H9 (cell line): ENCODE results near the gene PRR36. TPM values are rescaled to one million over a fixed set of nuclear protein-coding genes. Genes with fewer than 3 reads are reported as not detected.

Experiments
- DNase-seq: peaks from one replicate; pipeline ENCODE4 v3.0.0-alpha.2; 2017
- H2AFZ ChIP-seq: one replicate; pipeline ENCODE4 v1.6.1; 2013; ENCODE audit warnings: mild to moderate bottlenecking, low read length, control low read depth, moderate library complexity
- H2AK5ac ChIP-seq: 2 replicates; pipeline ENCODE4 v1.6.1; 2013; ENCODE audit warnings: low read length, control low read depth, mixed read lengths; ENCODE audit not compliant: insufficient read length
- H2BK120ac ChIP-seq: one replicate; pipeline ENCODE4 v1.6.1; 2013; ENCODE audit warnings: low read depth, mild to moderate bottlenecking, low read length, control low read depth, inconsistent platforms; ENCODE audit not compliant: poor library complexity, severe bottlenecking
- H2BK12ac ChIP-seq: 2 replicates; pipeline ENCODE4 v1.6.1; 2013; ENCODE audit warnings: low read length, control low read depth, mixed read lengths, low read depth; ENCODE audit not compliant: insufficient read length
- H2BK15ac ChIP-seq: 2 replicates; pipeline ENCODE4 v1.6.1; 2013; ENCODE audit warnings: low read depth, low read length, control low read depth
- H2BK20ac ChIP-seq: one replicate; pipeline ENCODE4 v1.6.1; 2013; ENCODE audit warnings: low read depth, mild to moderate bottlenecking, low read length, control low read depth, inconsistent platforms; ENCODE audit not compliant: poor library complexity, severe bottlenecking
- H2BK5ac ChIP-seq: 2 replicates; pipeline ENCODE4 v1.6.1; 2013; ENCODE audit warnings: low read length, control low read depth, mixed read lengths; ENCODE audit not compliant: insufficient read length
- H3K14ac ChIP-seq: 2 replicates; pipeline ENCODE4 v1.6.1; 2013; ENCODE audit warnings: low read length, control low read depth; ENCODE audit not compliant: insufficient read depth
- H3K18ac ChIP-seq: 2 replicates; pipeline ENCODE4 v1.6.1; 2013; ENCODE audit warnings: low read depth, mild to moderate bottlenecking, mixed read lengths, low read length, control low read depth; ENCODE audit not compliant: insufficient read length
- H3K23ac ChIP-seq: 2 replicates; pipeline ENCODE4 v1.6.1; 2013; ENCODE audit warnings: low read length, control low read depth, mixed read lengths, low read depth; ENCODE audit not compliant: insufficient read length
- H3K23me2 ChIP-seq: 2 replicates; pipeline ENCODE4 v1.6.1; 2013; ENCODE audit warnings: low read depth, mild to moderate bottlenecking, mixed read lengths, low read length, control low read depth; ENCODE audit not compliant: insufficient read length, poor library complexity, severe bottlenecking
- H3K27ac ChIP-seq: 2 replicates; pipeline ENCODE4 v1.5.1; 2013; ENCODE audit warnings: low read length, control low read depth, mixed read lengths, low read depth; ENCODE audit not compliant: insufficient read length
- H3K27me3 ChIP-seq: 2 replicates; pipeline ENCODE4 v1.6.1; 2013; ENCODE audit warnings: low read length, control low read depth, inconsistent platforms; ENCODE audit not compliant: insufficient read depth
- H3K4ac ChIP-seq: 2 replicates; pipeline ENCODE4 v1.6.1; 2013; ENCODE audit warnings: low read depth, mild to moderate bottlenecking, control low read depth, inconsistent platforms, low read length, moderate library complexity
- H3K4me1 ChIP-seq: 2 replicates; pipeline ENCODE4 v1.6.1; 2013; ENCODE audit warnings: low read length, control low read depth, inconsistent platforms; ENCODE audit not compliant: insufficient read depth
- H3K4me2 ChIP-seq: 2 replicates; pipeline ENCODE4 v1.6.1; 2013; ENCODE audit warnings: low read length, control low read depth, mixed read lengths; ENCODE audit not compliant: insufficient read length, insufficient read depth
- H3K56ac ChIP-seq: 2 replicates; pipeline ENCODE4 v1.6.1; 2013; ENCODE audit warnings: low read depth, mild to moderate bottlenecking, mixed read lengths, low read length, control low read depth; ENCODE audit not compliant: insufficient read length
- H3K79me1 ChIP-seq: 2 replicates; pipeline ENCODE4 v1.6.1; 2013; ENCODE audit warnings: low read depth, mild to moderate bottlenecking, moderate library complexity, low read length, control low read depth, inconsistent platforms; ENCODE audit not compliant: insufficient read depth, poor library complexity, severe bottlenecking
- H3K79me2 ChIP-seq: 2 replicates; pipeline ENCODE4 v1.6.1; 2013; ENCODE audit warnings: low read length, control low read depth, inconsistent platforms; ENCODE audit not compliant: insufficient read depth
- H3K9ac ChIP-seq: 2 replicates; pipeline ENCODE4 v1.6.1; 2013; ENCODE audit warnings: low read length, control low read depth, mixed read lengths; ENCODE audit not compliant: insufficient read length; ENCODE audit errors: extremely low read depth
- H3K9me3 ChIP-seq: one replicate; pipeline ENCODE4 v1.6.1; 2013; ENCODE audit warnings: low read depth, low read length, inconsistent platforms; ENCODE audit not compliant: control insufficient read depth
- H3T11ph ChIP-seq: one replicate; pipeline ENCODE4 v1.6.1; 2013; ENCODE audit warnings: mild to moderate bottlenecking, low read length, control low read depth, inconsistent platforms
- H4K20me1 ChIP-seq: one replicate; pipeline ENCODE4 v1.6.1; 2013; ENCODE audit not compliant: control insufficient read depth, insufficient read length, insufficient read depth
- H4K5ac ChIP-seq: 2 replicates; pipeline ENCODE4 v1.6.1; 2013; ENCODE audit warnings: low read depth, mild to moderate bottlenecking, mixed read lengths, low read length, control low read depth; ENCODE audit not compliant: insufficient read length
- H4K8ac ChIP-seq: replicated peaks from 2 replicates; pipeline ENCODE4 v1.6.1; 2013; ENCODE audit warnings: low read length, control low read depth, mixed read lengths, low read depth; ENCODE audit not compliant: insufficient read length
- H4K91ac ChIP-seq: 2 replicates; pipeline ENCODE4 v1.6.1; 2013; ENCODE audit warnings: low read depth, mild to moderate bottlenecking, moderate library complexity, mixed read lengths, low read length, control low read depth; ENCODE audit not compliant: insufficient read length
- H3K27ac Mint-ChIP-seq, 3 experiments: 2 replicates in 2 of 3; 3 replicates in 1 of 3; pipeline ENCODE4 v1.8.0; 2020 to 2021; ENCODE audit warnings: mixed read lengths in 3 of 3, mild to moderate bottlenecking in 1 of 3, moderate library complexity in 1 of 3
- H3K27me3 Mint-ChIP-seq: 2 replicates; pipeline ENCODE4 v1.8.0; 2021; ENCODE audit warnings: low read depth, mild to moderate bottlenecking, moderate library complexity, mixed read lengths
- H3K36me3 Mint-ChIP-seq, 3 experiments: 2 replicates in 2 of 3; 3 replicates in 1 of 3; pipeline ENCODE4 v1.8.0; 2020 to 2021; ENCODE audit warnings: low read depth in 3 of 3, mixed read lengths in 3 of 3; ENCODE audit not compliant: insufficient read depth in 1 of 3
- H3K4me1 Mint-ChIP-seq, 2 experiments: 2 replicates each; pipeline ENCODE4 v1.8.0; 2020; ENCODE audit warnings: mixed read lengths in 2 of 2
- H3K4me3 Mint-ChIP-seq, 2 experiments: 2 replicates in 1 of 2; 3 replicates in 1 of 2; pipeline ENCODE4 v1.8.0; 2020 to 2021; ENCODE audit warnings: mild to moderate bottlenecking in 2 of 2, mixed read lengths in 2 of 2, moderate library complexity in 1 of 2
- H3K9me3 Mint-ChIP-seq, 2 experiments: 2 replicates in 1 of 2; 3 replicates in 1 of 2; pipeline ENCODE4 v1.8.0; 2020; ENCODE audit warnings: mild to moderate bottlenecking in 2 of 2, mixed read lengths in 2 of 2, moderate library complexity in 1 of 2
- WGBS: extraction: QIAGEN DNeasy Blood & Tissue Kit; methylation state at CpG from one replicate; pipeline ENCODE4 v1.1.7; 2013; ENCODE audit warnings: missing lambda C conversion rate, low lambda C conversion rate, mixed read lengths; ENCODE audit not compliant: insufficient read length; ENCODE audit errors: extremely low coverage; 5-methylcytosine and 5-hydroxymethylcytosine counted together
- total RNA-seq: library from RNA; stranded (reverse); gene quantifications from 2 replicates; pipeline ENCODE4 v1.2.1, GENCODE V29; 2021
- TF ChIP-seq, protein P1 (sequence below): fragments of 200-600 bp; sonication (generic); conservative IDR thresholded peaks from 3 replicates; pipeline ENCODE4 v1.8.0; 2021; ENCODE audit warnings: antibody characterized with exemption, mild to moderate bottlenecking

PRR36 gene
- total RNA-seq, 1 experiment from 2014 or later: 20.4 TPM

GRCh38 chr19:7923295-7924191 is 49.4 kb upstream of the PRR36 start:
- Mint-ChIP-seq H3K36me3 (peaks cover 6 to 21% (median 12%) of the 10 kb centered on the region in 3 experiments; a peak in 5 of 7 replicates), H3K27me3 (peaks cover 11% of the 10 kb centered on the region), H3K27ac (peak overlapping the region in 1 of 3 experiments; percentile 14; a peak in 1 of 7 replicates), H3K4me3 (peak overlapping the region in 1 of 2 experiments; percentile 41; a peak in 1 of 5 replicates), H3K9me3 (no peaks in the 10 kb centered on the region; a peak in 1 of 5 replicates), H3K4me1 (peaks cover 15 to 19% of the 10 kb centered on the region in 2 experiments)
- H3K79me2 ChIP-seq: no peaks in the 10 kb centered on the region
- no peak overlapping the region for H2BK15ac ChIP-seq
- H3K27ac ChIP-seq: no peak overlapping the region
- no peaks in the 10 kb centered on the region; the same call in 1 of the 2 replicates for H3K27me3 ChIP-seq
- no peak overlapping the region for H3K18ac ChIP-seq
- no CpG with 5 or more reads among the region's 31 CpGs for WGBS
- no peak overlapping the region for H2AFZ ChIP-seq
- H4K8ac ChIP-seq: no peak overlapping the region
- TF ChIP-seq, protein P1, sequence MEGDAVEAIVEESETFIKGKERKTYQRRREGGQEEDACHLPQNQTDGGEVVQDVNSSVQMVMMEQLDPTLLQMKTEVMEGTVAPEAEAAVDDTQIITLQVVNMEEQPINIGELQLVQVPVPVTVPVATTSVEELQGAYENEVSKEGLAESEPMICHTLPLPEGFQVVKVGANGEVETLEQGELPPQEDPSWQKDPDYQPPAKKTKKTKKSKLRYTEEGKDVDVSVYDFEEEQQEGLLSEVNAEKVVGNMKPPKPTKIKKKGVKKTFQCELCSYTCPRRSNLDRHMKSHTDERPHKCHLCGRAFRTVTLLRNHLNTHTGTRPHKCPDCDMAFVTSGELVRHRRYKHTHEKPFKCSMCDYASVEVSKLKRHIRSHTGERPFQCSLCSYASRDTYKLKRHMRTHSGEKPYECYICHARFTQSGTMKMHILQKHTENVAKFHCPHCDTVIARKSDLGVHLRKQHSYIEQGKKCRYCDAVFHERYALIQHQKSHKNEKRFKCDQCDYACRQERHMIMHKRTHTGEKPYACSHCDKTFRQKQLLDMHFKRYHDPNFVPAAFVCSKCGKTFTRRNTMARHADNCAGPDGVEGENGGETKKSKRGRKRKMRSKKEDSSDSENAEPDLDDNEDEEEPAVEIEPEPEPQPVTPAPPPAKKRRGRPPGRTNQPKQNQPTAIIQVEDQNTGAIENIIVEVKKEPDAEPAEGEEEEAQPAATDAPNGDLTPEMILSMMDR: no peak
- 0 out of 2 replicates have a peak, but pooled peaks cover 4% of the 10 kb centered on the region for H3K4me1 ChIP-seq
- no peak overlapping the region for H3K4ac ChIP-seq
- no peak overlapping the region for H3K4me2 ChIP-seq
- no peak overlapping the region for H4K5ac ChIP-seq
- no peak overlapping the region for H3K23ac ChIP-seq
- no peak overlapping the region for H2BK20ac ChIP-seq
- H3K79me1 ChIP-seq: no peaks in the 10 kb centered on the region
- H4K91ac ChIP-seq: no peak overlapping the region
- H2BK120ac ChIP-seq: no peak overlapping the region
- no peaks in the 10 kb centered on the region for H4K20me1 ChIP-seq
- no peak overlapping the region for H3K56ac ChIP-seq
- no peak overlapping the region for H2BK12ac ChIP-seq
- peaks cover 4% of the 10 kb centered on the region for H3K23me2 ChIP-seq
- H2AK5ac ChIP-seq: no peak overlapping the region
- no peak overlapping the region for H3K9ac ChIP-seq
- no peaks in the 10 kb centered on the region for H3K9me3 ChIP-seq
- H3K14ac ChIP-seq: no peak overlapping the region
- H2BK5ac ChIP-seq: no peak overlapping the region
- DNase-seq: no peak
- no peak overlapping the region for H3T11ph ChIP-seq
